Measurements from ENCODE around the gene KRTAP1-1. TPM values are rescaled to one million over a fixed set of nuclear protein-coding genes. Genes with fewer than 3 reads are reported as not detected.

Gene KRTAP1-1
- total RNA-seq, 1 donor, result 2.2 TPM

GRCh38 chr17:41018541-41018940 is 22.7 kb downstream of the KRTAP1-1 start:
- H3K27me3 ChIP-seq (ENCODE audit: insufficient read depth, low read length), result no peaks in the 10 kb centered on the region

DNA sequence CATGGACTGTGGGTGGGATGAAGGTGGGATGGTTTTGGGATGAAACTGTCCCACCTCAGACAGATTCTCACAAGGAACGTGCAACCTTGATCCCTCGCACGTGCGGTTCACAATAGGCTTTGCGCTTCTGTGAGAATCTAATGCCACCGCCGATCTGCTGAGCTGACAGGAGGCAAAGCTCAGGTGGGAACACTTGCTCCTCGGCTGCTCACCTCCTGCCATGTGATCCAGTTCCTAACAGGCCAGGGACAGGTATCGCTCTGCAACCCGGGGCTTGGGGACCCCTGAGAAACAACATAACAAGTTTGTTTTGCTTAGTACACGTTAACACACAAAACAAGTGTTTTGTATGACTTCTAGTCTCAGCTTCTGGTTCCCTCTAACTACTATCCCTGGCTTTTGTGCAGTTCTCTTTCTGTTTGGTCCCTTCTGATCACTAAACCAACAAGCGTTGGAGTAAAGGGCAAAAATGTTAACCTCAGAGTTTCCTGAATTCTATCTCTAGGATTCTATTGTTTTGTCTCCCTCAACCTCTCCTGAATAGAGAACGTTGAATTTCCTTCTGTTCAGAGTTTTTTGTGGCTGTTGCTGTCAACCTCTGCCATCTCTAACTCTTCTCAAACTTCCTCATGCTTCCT is 24.6 kb downstream of the KRTAP1-1 start:
- Histone ChIP-seq H3K9me3 (ENCODE audit: low read depth, low read length) (peaks cover 4% of the 10 kb centered on the region), H3K4me2 (ENCODE audit: insufficient read depth, low read length) (no peak overlapping the region), H3K4me1 (ENCODE audit: insufficient read depth, low read length) (no peaks in the 10 kb centered on the region), H2AFZ (ENCODE audit: low read length) (no peak overlapping the region), H3K27me3 (ENCODE audit: insufficient read depth, low read length) (no peaks in the 10 kb centered on the region), H4K20me1 (ENCODE audit: insufficient read depth, low read length) (no peaks in the 10 kb centered on the region), H3K27ac (ENCODE audit: low read depth, low read length) (no peak overlapping the region), H3K79me2 (ENCODE audit: insufficient read depth, low read length) (no peaks in the 10 kb centered on the region), H3K4me3 (ENCODE audit: insufficient read depth, low read length) (no peak overlapping the region), H3K36me3 (ENCODE audit: insufficient read depth, low read length) (no peaks in the 10 kb centered on the region)
- no peak for DNase-seq (ENCODE audit: insufficient read length, low spot score, missing footprints)
- no peak for TF ChIP-seq CTCF (IDR thresholded peaks at IDR 0.05; ENCODE audit: extremely low read depth, low read depth, low read length)

More at GRCh38 chr17:41018541-41018940, 22.7 kb downstream of the KRTAP1-1 start:
- no peaks in the 10 kb centered on the region for H3K4me1 ChIP-seq (ENCODE audit: insufficient read depth, low read length)
- DNase-seq (ENCODE audit: insufficient read length, low spot score, missing footprints), result no peak
- H3K4me3 ChIP-seq (ENCODE audit: insufficient read depth, low read length), result no peak overlapping the region
- H3K27ac ChIP-seq (ENCODE audit: low read depth, low read length), result no peak overlapping the region
- peak overlapping the region; percentile 13 for H2AFZ ChIP-seq (ENCODE audit: low read length)
- H3K79me2 ChIP-seq (ENCODE audit: insufficient read depth, low read length), result no peaks in the 10 kb centered on the region
- no peaks in the 10 kb centered on the region for H4K20me1 ChIP-seq (ENCODE audit: insufficient read depth, low read length)
- H3K4me2 ChIP-seq (ENCODE audit: insufficient read depth, low read length), result no peak overlapping the region
- H3K36me3 ChIP-seq (ENCODE audit: insufficient read depth, low read length), result no peaks in the 10 kb centered on the region
- H3K9me3 ChIP-seq (ENCODE audit: low read depth, low read length), result peaks cover 4% of the 10 kb centered on the region
- TF ChIP-seq CTCF (IDR thresholded peaks at IDR 0.05; ENCODE audit: extremely low read depth, low read depth, low read length), result no peak

DNA sequence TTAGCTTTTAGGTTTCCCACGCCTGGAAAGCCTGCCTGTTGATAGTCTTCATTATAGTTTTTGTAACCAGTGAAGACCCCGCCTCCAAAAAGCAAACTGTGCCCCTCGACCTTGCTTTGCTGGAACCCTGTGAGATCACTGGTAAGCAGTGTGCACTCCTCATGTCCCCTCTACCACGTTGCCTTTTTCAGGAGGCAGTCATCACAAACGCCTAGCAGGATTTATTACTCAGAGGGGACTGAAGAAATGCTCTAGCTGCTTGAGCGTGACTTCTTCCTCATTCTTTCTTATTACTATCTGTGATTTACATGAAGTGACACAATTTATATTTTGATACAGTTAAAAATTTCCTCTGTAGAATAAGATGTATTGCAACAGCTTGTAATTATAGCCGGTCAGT is 25.8 kb downstream of the KRTAP1-1 start:
- Histone ChIP-seq H3K9me3 (ENCODE audit: low read depth, low read length) (no peaks in the 10 kb centered on the region), H3K4me2 (ENCODE audit: insufficient read depth, low read length) (no peak overlapping the region), H3K27ac (ENCODE audit: low read depth, low read length) (no peak overlapping the region), H4K20me1 (ENCODE audit: insufficient read depth, low read length) (no peaks in the 10 kb centered on the region), H3K4me3 (ENCODE audit: insufficient read depth, low read length) (no peak overlapping the region), H3K4me1 (ENCODE audit: insufficient read depth, low read length) (no peaks in the 10 kb centered on the region), H2AFZ (ENCODE audit: low read length) (no peak overlapping the region), H3K36me3 (ENCODE audit: insufficient read depth, low read length) (no peaks in the 10 kb centered on the region), H3K79me2 (ENCODE audit: insufficient read depth, low read length) (no peaks in the 10 kb centered on the region), H3K27me3 (ENCODE audit: insufficient read depth, low read length) (no peaks in the 10 kb centered on the region)
- DNase-seq (ENCODE audit: insufficient read length, low spot score, missing footprints), result no peak
- TF ChIP-seq CTCF (IDR thresholded peaks at IDR 0.05; ENCODE audit: extremely low read depth, low read depth, low read length), result no peak

GRCh38 chr17:41013606-41014005 is 27.6 kb downstream of the KRTAP1-1 start:
- Histone ChIP-seq H3K27me3 (ENCODE audit: insufficient read depth, low read length) (no peaks in the 10 kb centered on the region), H3K4me2 (ENCODE audit: insufficient read depth, low read length) (no peak overlapping the region), H3K4me3 (ENCODE audit: insufficient read depth, low read length) (no peak overlapping the region), H4K20me1 (ENCODE audit: insufficient read depth, low read length) (no peaks in the 10 kb centered on the region), H3K79me2 (ENCODE audit: insufficient read depth, low read length) (no peaks in the 10 kb centered on the region), H2AFZ (ENCODE audit: low read length) (no peak overlapping the region), H3K4me1 (ENCODE audit: insufficient read depth, low read length) (no peaks in the 10 kb centered on the region), H3K9me3 (ENCODE audit: low read depth, low read length) (no peaks in the 10 kb centered on the region), H3K27ac (ENCODE audit: low read depth, low read length) (no peak overlapping the region), H3K36me3 (ENCODE audit: insufficient read depth, low read length) (no peaks in the 10 kb centered on the region)
- no peak for DNase-seq (ENCODE audit: insufficient read length, low spot score, missing footprints)
- TF ChIP-seq CTCF (IDR thresholded peaks at IDR 0.05; ENCODE audit: extremely low read depth, low read depth, low read length), result no peak

Data from osteoblast (primary cell).